Measurements from ENCODE around the gene DUSP11. TPM values are rescaled to one million over a fixed set of nuclear protein-coding genes. Genes with fewer than 3 reads are reported as not detected.

The DUSP11 gene
- total RNA-seq, result 42.8 TPM

DNA sequence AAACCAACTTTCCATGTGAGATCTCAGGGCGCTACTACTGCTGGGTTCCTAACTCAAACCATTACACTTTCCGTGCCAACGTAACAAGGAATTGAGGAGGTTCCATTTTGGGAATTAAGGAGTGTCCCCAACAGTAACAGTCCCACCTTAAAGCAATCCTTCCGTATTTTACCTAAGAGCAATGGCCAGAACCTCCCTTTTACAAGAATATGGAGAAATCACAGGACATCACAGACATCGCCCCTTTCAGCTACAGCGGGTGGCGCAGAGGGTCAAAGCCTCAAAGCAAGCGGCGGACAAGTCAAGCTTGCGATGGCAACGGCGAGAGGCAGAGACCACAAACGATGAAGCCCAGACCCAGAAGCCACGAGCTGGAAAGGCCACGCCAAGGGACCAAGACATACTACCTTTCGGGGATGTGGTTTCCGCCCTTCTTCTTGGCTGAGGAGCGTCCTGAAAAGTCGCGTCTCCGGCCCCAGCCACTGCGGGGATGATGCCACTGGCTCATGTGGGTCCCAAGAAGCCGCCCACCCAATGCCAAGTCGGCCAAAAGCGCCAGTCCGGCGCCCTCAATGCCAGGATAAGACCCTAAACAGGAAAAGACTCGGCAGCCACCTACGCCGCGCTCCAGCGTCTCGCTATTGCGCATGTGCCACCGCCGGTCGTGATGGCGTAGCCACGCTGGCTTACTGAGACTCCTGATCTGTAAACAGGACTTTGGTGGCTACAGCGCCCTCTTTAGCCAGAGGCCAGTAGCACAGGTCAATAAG, at the start of gene DUSP11:
TSS of gene DUSP11 (minus strand) at position 637 of the 770 bp plus-strand sequence. CDS start at position 508, 129 bp downstream.

DNA sequence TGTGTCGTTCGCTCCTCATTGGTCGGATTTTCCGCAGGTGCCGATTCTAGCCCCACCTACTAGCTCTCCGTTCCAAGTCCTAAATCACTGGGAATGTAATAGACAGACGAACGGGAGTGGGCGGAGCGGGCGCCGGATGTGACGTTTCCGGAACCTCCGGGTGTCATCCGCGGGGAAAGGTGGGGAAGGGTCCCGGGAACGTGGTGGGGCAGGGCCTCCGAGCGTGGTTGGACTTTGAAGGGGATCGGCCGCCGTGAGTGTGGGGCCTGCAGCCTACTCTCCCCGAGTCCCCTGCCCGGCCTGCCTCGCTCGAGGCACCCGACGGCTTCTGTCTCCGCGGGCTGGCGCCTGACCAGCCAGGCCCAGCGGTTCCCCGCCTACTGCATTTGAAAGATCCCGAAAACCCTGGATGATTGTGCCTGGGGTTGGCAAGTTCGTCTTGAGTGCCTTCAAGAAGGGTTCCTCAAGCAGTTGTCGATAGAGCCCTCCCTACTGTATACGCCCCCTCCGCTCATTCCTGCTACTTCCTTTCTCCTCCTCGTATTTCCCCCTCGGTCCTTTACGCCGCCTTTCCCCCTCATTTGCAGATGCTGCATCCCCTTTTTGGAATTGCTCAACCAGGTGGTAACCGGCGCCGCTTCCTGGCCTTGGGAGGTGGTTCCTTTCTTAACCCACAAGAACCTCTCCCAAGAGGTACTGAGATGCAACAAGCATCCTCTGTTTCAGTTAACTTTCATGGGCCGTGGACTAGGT, 49.1 kb upstream of the DUSP11 start, which contains the start of gene STAMBP:
TSS of gene STAMBP (plus strand) at position 144 of the 753 bp plus-strand sequence. CDS start 1,896 bp downstream, outside the sequence.

GRCh38 chr2:73783883-73784282, 4.0 kb upstream of the DUSP11 start, which contains the start of gene C2orf78:
Gene C2orf78, plus strand, starts transcription at chr2:73784183. Its CDS starts 127 bp downstream, at chr2:73784310.

GRCh38 chr2:73736855-73737779, 42.8 kb downstream of the DUSP11 start, which contains the start of gene TPRKB:
Gene TPRKB, minus strand, starts transcription at chr2:73737345. Its CDS starts 2,776 bp downstream, at chr2:73734569.

Other genes starting within 250 kb of the DUSP11 start
- not detected for gene NAT8, start 137.7 kb downstream of the DUSP11 start, total RNA-seq
- gene TPRKB, start 42.8 kb downstream of the DUSP11 start, total RNA-seq, result 41.5 TPM
- not detected for gene C2orf78, start 4.1 kb upstream of the DUSP11 start, total RNA-seq
- 40.7 TPM for gene STAMBP, start 48.9 kb upstream of the DUSP11 start, total RNA-seq
- gene ACTG2, start 112.9 kb upstream of the DUSP11 start, total RNA-seq, result 53.9 TPM
- 39.1 TPM for gene DGUOK, start 146.8 kb upstream of the DUSP11 start, total RNA-seq
- gene TET3, start 204.8 kb upstream of the DUSP11 start, total RNA-seq, result 29.6 TPM

Measured in camera-type eye (tissue), 1 donor.